Islet of Langerhans (tissue), 1 donor: ENCODE data around the gene PTK6.

ENCODE experiments used
- FAIRE-seq: peaks from one replicate; lab custom pipeline; 2011; peaks lifted over from hg19 to GRCh38; lab: Jason Lieb, UNC

PTK6 gene

DNA sequence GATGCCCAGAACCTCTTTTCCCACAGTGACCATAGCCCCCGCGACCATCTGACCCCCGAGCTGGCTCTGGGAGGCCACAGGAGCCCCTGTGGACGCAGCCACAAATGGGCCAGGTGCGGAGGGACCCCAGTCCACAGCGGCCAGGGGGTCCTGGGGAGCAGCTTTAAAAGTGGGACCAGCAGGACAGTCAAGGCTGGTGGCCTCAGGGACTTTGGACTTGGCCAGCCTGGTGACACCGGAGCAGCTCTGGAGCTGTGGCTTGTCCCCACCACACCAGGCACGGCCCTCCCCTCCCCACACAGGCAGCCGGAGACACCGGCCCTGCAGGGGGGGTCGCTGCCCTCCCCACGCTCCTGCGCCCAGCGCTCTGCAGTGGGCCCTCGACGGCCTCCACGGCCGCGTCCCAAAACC is 20.3 kb upstream of the PTK6 start:
- no peak for FAIRE-seq

DNA sequence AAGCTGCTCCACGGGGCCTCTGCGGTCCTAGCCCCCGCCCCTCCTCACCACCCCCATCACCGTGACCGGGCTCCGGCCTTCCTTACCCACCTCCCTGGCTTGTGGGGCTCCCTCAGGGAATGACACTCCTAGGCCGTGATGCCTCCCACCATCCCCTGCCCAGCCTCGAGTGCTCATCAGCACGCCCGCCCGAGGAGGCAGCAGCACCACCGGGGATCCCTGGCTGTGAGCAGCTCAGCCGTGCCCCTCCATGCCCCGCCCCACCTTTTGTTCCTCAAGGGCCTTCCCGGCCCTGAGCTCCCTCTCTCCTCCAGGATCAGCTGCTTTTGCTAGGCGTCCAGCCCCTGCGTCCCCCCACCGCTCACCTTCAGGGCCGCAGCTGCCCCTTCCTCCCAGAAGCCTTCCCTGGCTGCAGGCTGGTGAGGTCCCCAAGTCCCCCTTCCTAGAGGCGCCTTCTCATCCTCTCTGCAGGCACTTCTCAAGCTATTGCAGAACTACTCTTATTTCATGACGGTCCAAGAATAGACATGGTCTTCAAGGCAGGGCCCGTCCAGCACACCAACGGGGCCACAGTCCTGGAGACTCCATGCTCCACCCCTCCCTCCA is 19.8 kb upstream of the PTK6 start:
- FAIRE-seq = no peak

GRCh38 chr20:63555661-63556381 is 18.6 kb upstream of the PTK6 start:
- no peak for FAIRE-seq

DNA sequence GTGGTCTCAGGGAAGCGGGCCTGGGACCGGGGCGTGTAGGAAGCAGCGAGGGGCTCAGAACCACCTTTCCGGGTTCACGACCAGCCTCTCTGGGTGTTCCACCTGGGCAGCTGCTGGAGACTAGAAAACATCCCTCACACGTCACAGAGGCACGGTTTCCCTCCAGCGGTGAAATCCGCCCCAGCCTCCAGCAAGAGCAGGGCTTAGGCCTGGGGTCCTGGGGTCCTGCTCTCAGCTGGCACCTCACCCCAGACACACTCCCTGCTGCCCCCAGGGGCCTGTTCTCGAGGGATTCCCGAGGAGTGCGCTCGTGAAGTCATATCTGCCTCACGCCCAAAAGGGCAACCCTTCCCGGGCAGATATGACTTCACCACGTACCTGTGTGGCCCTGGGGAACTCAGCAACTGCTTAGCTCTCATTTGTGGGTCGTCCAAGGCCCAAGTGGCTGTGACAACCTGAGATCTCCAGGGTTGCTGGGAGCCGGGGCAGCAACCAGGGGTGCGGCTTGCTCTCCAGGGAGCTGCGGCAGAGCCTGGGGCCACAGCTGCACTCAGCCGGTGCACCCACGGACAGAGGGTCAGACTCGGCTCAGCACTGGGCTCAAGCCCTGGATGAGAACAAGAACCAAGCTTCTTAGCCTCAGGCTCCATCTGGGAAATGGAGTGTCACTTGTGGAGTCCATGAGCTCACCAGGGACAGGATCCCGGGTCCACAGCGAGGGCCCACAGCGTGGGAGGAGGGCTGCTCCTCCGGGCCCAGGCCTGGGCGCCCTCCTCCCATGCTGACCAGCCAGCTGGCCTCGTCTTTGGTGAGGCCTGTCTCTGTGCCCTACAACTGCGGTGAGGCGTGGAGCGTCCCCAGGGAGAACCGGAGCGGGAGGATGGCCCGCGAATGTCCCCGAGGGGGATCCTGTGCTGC is 17.4 kb upstream of the PTK6 start:
- FAIRE-seq = no peak

- FAIRE-seq = no peak
Measured at GRCh38 chr20:63553933-63554290, 16.7 kb upstream of the PTK6 start, which contains the start of gene FNDC11. TSS of gene FNDC11 (plus strand) at chr20:63554159. CDS start at chr20:63555664, 1,505 bp downstream.

DNA sequence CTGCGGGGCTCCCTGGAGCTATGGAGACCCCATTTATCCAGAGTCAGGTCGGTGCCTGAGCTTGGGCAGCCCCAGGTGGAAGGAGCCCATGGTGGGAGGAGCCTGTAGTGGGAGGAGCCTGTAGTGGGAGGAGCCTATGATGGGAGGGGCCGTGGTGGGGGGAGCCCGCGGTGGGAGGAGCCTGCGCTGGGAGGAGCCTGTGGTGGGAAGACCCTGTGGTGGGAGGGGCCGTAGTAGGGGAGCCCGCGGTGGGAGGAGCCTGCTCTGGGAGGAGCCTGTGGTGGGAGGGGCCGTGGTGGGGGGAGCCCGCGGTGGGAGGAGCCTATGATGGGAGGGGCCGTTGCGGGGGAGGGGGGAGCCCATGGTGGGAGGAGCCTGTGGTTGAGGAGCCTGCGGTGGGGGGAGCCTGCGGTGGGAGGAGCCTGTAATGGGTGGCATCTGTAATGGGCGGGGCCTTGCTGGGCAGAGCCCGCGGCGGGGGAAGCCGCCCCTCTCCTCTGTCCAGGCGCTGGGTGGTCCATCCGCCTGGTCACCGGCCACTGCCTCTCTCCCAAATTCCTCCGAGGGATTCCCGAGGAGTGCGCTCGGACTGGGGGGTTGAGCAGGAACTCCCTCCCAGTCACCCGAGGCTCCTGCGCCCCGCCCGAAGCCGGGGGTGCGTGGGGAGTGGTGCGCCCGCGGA is 16.2 kb upstream of the PTK6 start:
- no peak for FAIRE-seq

DNA sequence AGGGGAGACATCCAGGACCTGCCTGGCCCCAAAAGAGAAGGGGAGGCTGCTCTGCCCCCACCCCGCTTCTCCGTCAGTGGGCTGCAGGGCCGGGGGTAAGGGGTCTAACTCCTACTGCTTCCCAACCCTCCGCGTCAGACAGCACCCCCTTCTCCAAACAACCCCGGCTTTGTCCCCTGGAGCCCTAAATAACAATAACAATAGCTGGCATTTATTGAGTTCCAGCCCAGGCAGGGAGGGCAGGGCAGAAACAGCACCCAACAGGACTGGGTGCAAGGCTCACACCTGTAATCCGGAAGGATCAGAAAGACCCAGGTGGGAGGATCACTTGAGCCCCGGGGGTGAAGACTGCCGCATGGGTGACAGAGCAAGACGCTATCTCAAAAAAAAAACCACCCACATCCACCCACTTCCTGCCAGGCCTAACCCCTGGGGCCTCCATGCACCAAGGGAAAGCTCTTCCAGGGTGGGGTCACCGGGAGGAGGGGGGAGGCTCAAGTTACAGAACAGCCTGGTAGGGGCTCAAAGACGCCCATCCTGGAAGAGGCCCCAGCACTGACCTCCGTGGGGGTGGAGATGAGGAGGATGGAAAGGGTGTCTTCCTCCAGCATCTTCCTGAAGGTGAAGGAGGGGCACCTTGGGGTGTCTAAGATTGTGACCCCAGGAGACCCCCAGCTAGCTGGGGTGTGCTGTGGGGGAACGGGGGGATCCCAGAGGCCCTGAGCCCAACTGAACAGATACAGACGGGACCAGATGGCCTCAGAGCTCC is 15.5 kb upstream of the PTK6 start:
- no peak for FAIRE-seq

- no peak for FAIRE-seq
Measured at GRCh38 chr20:63551068-63551467, 13.9 kb upstream of the PTK6 start.

DNA sequence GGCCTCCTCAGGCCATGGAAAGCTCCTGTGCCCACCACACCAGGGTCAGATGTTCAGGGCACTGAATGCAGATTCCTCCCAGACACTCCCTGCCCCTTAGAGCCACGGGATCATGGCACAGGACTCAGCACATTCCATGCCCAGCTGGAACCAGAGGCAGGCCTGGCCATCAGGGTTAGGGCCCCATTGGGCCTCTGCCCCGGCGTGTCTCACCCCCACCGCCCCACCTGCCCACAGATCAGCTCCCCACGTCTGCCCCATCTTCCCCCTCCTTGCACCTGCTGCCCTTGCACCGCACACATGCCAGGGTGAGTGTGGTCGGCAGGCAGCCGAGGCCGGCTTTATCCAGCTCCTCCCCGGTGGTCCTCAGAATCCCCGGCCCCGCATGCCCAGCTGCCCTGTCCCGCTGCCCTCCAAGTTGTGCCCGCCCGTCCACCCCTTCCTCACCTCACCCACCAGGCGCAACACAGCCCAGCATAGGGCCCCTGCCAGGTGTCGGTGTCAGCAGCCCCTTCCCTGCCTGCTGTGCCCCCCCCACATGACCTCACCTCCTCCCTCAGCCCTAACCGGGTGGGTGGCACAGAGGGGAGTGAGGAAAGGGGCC is 12.6 kb upstream of the PTK6 start:
- FAIRE-seq = no peak

DNA sequence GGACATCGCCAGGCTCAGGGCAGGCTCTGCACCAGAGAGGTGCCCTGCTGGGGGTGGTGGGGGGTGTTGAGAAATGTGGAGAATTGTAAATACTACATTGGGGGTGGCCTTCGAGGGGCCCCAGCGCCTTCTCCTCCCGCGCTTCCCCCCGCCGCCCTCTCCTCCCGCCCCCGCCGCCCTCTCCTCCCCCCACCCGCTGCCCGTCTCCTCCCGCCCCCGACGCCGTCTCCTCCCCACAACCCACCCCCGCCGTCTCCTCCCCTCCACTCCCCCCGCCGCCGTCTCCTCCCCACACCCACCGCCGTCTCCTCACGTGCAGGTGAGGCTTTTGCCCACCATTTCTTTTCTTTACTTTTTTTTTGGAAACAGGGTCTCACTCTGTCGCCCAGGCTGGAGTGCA is 11.8 kb upstream of the PTK6 start:
- no peak for FAIRE-seq

DNA sequence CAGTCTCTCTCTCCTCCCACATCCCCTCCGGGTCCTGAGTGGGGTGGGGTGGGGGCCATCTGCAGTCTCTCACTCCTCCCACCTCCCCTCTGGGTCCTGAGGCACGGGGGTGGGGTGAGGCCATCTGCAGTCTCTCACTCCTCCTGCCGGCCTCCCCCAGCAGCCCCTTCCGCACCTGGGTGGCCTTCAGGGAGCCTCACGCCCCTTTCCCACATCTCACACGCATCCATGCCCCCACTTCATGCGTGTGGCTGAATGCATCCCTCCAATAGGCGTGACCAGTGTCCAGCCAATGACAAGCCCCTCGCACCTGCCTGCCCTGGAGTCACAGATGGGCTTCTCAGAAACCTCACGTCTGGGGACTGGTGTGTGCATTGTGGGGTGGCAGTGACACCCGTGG is 11.4 kb upstream of the PTK6 start:
- FAIRE-seq = no peak

DNA sequence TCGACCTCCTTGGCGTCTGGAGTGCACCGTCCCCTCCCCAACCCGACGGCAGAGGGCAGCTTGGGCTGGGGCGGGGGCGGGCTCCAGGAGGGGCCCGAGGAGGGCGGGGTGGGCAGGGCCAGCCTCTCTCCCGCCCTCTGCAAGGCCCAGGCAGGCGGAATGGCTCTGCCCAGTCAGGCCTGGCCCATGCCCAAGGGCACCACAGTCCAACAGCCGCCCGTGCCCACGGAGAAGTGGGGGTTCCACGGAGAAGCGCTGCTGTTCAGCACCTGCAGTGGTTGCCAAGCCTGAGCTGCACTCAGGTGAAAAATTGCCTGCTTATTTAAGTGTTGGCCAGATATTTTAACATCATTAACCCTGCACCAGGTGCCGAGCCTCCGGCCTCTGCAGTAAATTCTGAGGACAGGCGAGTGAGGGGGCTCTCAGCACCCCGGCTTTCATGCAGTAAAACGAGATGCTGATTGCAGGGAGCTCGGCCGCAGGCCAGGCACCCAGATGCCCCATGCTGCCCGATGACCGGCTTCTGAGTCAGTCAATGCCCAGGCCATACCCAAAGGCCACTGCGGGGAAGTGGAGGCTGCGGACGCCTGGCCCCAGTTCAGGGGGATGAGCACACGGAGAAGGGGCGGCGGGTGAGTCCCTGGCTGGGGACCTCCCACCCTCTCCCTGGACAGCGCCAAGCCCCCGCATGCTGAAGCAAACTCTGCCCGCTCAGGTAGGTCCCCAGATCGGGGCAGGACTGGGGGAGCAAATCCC is 10.7 kb upstream of the PTK6 start, which contains the start of gene SRMS:
Gene SRMS, minus strand, starts transcription at position 25 of the 756 bp plus-strand sequence. CDS start 286 bp downstream, outside the sequence.
- FAIRE-seq = no peak

DNA sequence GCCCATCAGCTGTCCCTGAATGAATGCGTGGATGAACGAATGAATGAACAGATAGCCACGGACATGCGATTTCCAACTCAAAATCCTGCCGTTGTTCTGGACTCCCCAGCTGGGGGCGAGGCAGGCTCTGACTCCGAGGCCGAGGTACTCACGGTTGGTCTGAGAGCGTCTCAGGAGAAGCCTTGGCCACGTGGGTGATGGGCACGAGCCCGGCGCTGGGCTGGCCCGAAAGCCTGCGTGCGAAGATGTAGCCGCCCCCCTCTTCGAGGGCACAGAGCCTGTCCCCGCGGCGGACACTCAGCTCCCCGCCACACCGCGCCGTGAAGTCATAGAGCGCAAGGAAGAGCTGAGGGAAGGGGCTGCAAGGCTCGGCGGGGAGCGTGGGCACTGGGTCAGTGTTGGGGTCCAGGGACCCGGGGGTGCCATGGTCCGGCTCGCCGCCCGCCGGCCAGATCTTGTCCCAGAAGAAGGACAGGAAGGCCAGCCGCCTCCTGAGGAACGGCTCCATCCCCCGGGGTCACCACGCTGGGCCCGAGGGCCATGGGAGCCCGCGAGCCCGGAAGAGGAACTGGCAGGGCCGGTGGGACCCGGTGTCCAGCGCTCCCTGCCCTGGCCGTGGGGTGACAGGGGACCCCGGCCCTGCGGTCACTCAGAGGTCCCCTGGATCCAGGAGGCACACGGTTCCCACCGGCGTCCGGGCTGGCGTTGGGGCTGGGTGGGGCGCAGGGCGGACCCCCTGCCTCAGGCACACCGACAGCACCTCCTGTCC is 10.0 kb upstream of the PTK6 start:
- FAIRE-seq = no peak

DNA sequence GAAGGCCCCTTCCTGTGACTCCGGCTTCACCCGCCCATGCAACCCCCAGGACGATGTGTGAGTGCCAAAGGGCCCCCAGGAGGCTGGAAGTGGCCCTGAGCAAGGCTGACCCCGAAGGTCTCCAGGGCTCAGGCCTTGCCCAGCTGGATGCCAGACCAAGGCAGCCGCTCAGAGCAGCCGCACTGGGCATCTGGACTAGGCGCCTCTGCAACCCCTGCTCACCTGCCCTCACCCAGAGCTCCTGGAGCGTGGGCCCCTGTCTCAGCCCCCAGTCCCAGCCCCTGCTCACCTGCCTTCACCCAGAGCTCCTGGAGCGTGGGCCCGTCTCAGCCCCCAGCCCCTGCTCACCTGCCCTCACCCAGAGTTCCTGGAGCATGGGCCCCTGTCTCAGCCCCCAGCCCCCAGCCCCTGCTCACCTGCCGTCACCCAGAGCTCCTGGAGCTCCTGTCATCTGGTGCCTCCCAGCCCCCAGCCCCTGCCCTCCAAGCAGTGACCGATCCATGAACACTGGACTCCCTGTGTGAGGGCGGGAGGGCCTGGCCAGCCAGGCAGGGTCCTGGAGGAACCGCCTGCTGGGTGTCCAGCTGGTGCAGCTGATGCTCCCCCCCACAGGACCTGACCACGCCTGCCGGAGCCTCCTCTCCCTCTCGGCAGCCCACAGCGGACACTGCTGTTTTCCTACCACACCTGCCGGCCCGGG is 9.2 kb upstream of the PTK6 start:
- no peak for FAIRE-seq

DNA sequence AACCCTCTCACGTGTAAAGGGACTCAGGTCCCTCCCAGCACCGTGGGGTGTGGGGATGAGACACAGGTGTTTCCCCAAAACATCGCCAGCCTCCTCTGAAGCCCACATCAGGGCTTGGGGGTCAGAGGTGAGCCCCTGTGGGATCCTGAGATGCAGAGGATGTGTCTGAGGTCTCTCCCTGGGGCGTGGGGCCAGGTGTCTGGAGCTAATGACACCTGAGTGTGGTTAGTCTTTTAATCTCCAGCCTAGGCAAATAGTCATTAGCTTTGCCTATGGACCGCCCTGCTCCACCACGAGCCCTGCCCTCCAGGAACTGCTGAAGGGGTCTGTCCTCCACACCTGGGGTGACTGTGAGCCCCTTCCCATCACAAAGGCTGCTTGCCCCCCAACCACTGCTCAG is 8.6 kb upstream of the PTK6 start:
- no peak for FAIRE-seq

GRCh38 chr20:63544958-63545516 is 7.9 kb upstream of the PTK6 start:
- FAIRE-seq = no peak

GRCh38 chr20:63544241-63544957 is 7.2 kb upstream of the PTK6 start:
- FAIRE-seq = no peak

- FAIRE-seq = no peak
Measured at GRCh38 chr20:63543733-63544132, 6.6 kb upstream of the PTK6 start.
